ENCODE results near the gene DDIT3. TPM values are rescaled to one million over a fixed set of nuclear protein-coding genes. Genes with fewer than 3 reads are reported as not detected.

Gene DDIT3
- total RNA-seq, 1 donor from 2014 or later = 47.3 TPM

DNA sequence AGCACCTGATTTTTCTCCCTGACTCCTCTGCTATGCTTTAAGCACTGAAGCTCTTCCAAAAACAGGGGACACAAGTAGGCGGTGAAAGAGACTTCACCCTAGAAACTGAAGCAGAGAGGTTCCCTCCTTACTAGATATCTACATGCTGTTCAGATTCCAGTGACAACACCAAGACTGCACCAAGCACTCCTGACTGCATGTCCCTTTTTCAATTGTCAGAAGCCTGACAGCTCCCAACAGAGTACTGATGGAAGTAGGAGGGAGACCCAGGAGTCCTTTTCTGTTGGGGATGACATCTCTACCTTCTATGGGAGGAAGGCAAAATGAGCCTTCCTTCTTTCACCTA, 16.3 kb upstream of the DDIT3 start:
- no peak overlapping the region for H3K4me3 ChIP-seq
- H3K36me3 ChIP-seq = peaks cover 76% of the 10 kb centered on the region
- TF ChIP-seq, protein P1, sequence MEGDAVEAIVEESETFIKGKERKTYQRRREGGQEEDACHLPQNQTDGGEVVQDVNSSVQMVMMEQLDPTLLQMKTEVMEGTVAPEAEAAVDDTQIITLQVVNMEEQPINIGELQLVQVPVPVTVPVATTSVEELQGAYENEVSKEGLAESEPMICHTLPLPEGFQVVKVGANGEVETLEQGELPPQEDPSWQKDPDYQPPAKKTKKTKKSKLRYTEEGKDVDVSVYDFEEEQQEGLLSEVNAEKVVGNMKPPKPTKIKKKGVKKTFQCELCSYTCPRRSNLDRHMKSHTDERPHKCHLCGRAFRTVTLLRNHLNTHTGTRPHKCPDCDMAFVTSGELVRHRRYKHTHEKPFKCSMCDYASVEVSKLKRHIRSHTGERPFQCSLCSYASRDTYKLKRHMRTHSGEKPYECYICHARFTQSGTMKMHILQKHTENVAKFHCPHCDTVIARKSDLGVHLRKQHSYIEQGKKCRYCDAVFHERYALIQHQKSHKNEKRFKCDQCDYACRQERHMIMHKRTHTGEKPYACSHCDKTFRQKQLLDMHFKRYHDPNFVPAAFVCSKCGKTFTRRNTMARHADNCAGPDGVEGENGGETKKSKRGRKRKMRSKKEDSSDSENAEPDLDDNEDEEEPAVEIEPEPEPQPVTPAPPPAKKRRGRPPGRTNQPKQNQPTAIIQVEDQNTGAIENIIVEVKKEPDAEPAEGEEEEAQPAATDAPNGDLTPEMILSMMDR (IDR thresholded peaks at IDR 0.05) = no peak
- no peak overlapping the region for H3K27ac ChIP-seq
- DNase-seq (no peak), ATAC-seq (no peak)
- no peaks in the 10 kb centered on the region for H3K27me3 ChIP-seq
- intact Hi-C loops (cut with DNase I) = no loop called here
- H3K9me3 ChIP-seq = no peaks in the 10 kb centered on the region
- no peaks in the 10 kb centered on the region for H3K4me1 ChIP-seq

DNA sequence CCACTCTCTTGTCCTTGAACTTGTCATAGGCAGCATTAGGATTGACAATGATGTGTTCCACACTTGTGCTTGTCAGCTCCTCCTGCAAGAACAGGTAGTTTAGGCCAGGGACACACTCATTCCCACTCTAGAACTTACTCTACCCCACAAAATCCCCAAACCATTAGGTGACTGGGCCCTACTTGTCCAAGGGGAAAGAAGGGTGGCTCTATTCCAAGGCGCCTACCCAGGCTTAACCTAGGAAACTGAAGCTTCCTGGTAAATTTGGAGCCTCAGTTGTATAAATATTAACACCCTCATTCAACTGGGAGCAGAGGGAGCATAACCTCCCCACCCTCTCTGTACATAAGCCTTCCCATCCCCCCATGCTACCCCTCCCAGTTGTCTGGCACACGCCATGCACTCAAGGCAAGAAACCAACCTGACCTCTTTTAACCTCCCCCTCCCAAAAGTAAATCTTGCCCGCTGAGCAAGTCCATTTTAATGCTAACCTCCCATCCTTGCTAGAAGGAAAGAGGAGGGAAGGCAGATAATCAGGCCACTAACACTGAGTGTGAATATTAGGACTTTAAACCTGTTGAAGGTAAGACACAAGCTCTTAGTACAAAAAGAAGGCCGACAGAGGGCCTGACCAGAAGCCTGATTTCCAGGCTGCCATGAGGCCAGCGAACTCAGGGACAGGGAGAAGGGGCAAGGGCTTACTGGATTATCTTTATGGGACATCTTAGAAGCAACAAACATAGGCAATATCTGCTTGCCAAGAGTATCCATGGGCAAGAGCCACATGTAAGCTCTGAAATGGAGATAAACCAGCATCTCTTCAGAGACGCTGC, 15.7 kb upstream of the DDIT3 start:
- Histone ChIP-seq H3K9me3 (no peaks in the 10 kb centered on the region), H3K4me3 (no peak overlapping the region), H3K27ac (no peak overlapping the region), H3K27me3 (no peaks in the 10 kb centered on the region), H3K4me1 (no peaks in the 10 kb centered on the region), H3K36me3 (peaks cover 76% of the 10 kb centered on the region)
- intact Hi-C loops (cut with DNase I) = no loop called here
- TF ChIP-seq, protein P1 (IDR thresholded peaks at IDR 0.05) = no peak
- DNase-seq (peak; percentile 0), ATAC-seq (no peak)

DNA sequence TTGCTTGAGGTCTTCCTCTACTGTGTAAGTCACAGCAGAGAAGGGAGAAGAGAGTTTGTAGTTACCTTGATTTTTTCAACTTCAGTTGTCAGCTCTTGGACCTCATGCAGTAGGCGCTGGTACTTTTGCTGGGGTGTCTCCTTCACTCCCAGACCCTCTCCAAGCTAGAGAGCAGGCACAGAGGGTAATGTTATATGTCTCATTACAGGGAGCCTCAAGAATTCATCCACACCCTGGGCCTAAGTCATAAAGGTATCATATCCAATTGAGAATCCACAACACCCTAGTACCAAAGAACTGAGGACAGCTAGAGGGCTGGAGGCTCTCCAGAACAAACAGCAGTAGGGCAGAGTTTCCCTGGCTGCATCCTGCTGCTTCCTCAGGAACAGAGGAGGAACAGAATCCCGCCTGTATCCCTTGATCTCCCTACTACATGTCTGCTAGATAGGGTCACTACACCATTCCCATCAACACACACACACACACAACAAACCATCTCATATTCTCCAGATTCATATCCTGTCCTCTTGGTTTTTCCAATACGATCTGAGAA, 14.8 kb upstream of the DDIT3 start:
- H3K27ac ChIP-seq = no peak overlapping the region
- no peak overlapping the region for H3K4me3 ChIP-seq
- DNase-seq = no peak
- no peak for ATAC-seq
- no peaks in the 10 kb centered on the region for H3K27me3 ChIP-seq
- no peaks in the 10 kb centered on the region for H3K4me1 ChIP-seq
- intact Hi-C loops (cut with DNase I) = no loop called here
- H3K36me3 ChIP-seq = peaks cover 77% of the 10 kb centered on the region
- H3K9me3 ChIP-seq = no peaks in the 10 kb centered on the region
- TF ChIP-seq, protein P1 (IDR thresholded peaks at IDR 0.05) = no peak

DNA sequence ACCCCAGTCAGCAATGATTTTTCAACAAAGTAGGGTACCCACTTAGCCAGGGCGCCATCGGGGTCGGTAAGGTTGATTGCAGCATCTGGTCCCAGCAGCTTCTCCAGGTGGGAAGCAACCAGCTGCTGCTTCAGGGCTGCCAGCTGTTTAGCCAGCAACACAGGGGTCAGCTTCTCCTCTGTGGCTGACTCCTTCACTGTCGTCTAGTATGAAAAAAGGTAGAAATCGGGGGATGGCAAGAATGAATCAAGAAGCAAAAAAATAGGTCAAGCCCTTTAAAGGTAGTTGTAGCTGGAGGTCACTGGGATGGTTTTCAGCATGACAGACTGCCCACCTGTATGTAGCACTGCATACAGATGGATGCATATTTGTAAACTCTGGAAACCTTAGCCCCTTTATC, 13.9 kb upstream of the DDIT3 start:
- Histone ChIP-seq H3K4me3 (no peak overlapping the region), H3K27me3 (no peaks in the 10 kb centered on the region), H3K27ac (no peak overlapping the region), H3K4me1 (no peaks in the 10 kb centered on the region), H3K9me3 (no peaks in the 10 kb centered on the region), H3K36me3 (peaks cover 85% of the 10 kb centered on the region)
- DNase-seq = no peak
- TF ChIP-seq, protein P1 (IDR thresholded peaks at IDR 0.05) = no peak
- intact Hi-C loops (cut with DNase I) = no loop called here
- ATAC-seq = no peak

DNA sequence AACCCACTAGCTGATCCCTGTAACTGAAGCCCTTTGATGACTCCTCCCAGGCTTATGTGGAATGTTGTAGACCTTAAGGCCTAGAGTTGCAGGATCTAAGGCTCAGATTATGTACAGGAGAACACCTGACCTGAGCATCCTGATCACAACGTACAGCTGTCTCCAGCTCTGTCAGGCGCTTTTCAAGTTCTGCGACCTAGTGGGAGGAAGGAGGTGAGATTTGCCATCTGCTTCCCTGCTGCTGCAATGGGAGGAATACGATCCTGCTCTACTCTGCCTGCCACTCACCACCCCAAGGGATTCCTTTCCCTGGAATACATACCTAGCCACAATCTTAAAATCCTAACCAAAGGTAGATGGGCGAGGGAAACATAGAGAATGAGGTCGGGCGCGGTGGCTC, 12.8 kb upstream of the DDIT3 start:
- Histone ChIP-seq H3K27me3 (no peaks in the 10 kb centered on the region), H3K4me3 (no peak overlapping the region), H3K9me3 (no peaks in the 10 kb centered on the region), H3K27ac (no peak overlapping the region), H3K36me3 (peaks cover 87% of the 10 kb centered on the region), H3K4me1 (no peaks in the 10 kb centered on the region)
- TF ChIP-seq, protein P1 (IDR thresholded peaks at IDR 0.05) = no peak
- no peak for ATAC-seq
- no peak for DNase-seq
- intact Hi-C loops (cut with DNase I) = no loop called here

Measured in upper lobe of right lung (tissue), 1 donor.